ENCODE measurements around the gene CPN2. TPM values are rescaled to one million over a fixed set of nuclear protein-coding genes. Genes with fewer than 3 reads are reported as not detected.

The CPN2 gene
- total and polyA plus RNA-seq, 2 of the 13 experiments (the other 11 are each of a cell fraction or from before 2014, with no cell fraction given), result 26.7 to 27.7 TPM

- ChIA-PET POLR2A (no interaction called here), CTCF (ENCODE audit: low intra/inter-chr PET ratio, low total read pairs) (no interaction called here)
- no peak for FAIRE-seq
- TF ChIP-seq ZFAT (CRISPR knock-in tag; conservative IDR thresholded peaks at IDR 0.05) (no peak), ZNF414 (CRISPR knock-in tag; IDR thresholded peaks at IDR 0.05) (no peak), ZNF619 (CRISPR knock-in tag; IDR thresholded peaks at IDR 0.05) (no peak)
- TF ChIP-seq, protein P1, sequence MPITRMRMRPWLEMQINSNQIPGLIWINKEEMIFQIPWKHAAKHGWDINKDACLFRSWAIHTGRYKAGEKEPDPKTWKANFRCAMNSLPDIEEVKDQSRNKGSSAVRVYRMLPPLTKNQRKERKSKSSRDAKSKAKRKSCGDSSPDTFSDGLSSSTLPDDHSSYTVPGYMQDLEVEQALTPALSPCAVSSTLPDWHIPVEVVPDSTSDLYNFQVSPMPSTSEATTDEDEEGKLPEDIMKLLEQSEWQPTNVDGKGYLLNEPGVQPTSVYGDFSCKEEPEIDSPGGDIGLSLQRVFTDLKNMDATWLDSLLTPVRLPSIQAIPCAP (CRISPR knock-in tag; IDR thresholded peaks at IDR 0.05; ENCODE audit: low read depth), result no peak
- 76% methylated on average over 10 of the region's 10 CpGs for WGBS (ENCODE audit: low lambda C conversion rate)
- H3K27ac ChIP-seq (ENCODE audit: extremely low read length, insufficient read depth, low read length), result no peak overlapping the region
- H2AFZ ChIP-seq (ENCODE audit: low read length), result no peak overlapping the region
- no peaks in the 10 kb centered on the region for H4K20me1 ChIP-seq (ENCODE audit: insufficient read depth, low read length)
- DNase-seq (ENCODE audit: low spot score), result no peak
- in situ Hi-C loops (cut with HindIII; ENCODE audit: extremely low pct_ligation_motif_present, low pct_unique_long_range_greater_than_20kb) (no loop called here), intact Hi-C loops (cut with micrococcal nuclease; ENCODE audit: unreplicated experiment) (no loop called here)
- H3K4me3 ChIP-seq (replicated peaks in 1 of 3; ENCODE audit: insufficient read depth in 1 of 3, low read depth in 2 of 3, low read length in 3 of 3), result no peak overlapping the region
- H3K36me3 ChIP-seq (replicated peaks in 1 of 2; ENCODE audit: control insufficient read depth in 1 of 2, insufficient read depth in 2 of 2, low read length in 2 of 2), result no peaks in the 10 kb centered on the region
- H3K9ac ChIP-seq (ENCODE audit: insufficient read depth, low read depth, low read length), result no peak overlapping the region
- no peak for ATAC-seq
- H3K27me3 ChIP-seq (ENCODE audit: control insufficient read depth in 1 of 2, insufficient read depth in 2 of 2, low read length in 2 of 2), result peaks cover 4 to 56% of the 10 kb centered on the region in 2 experiments
- no TSS peak for BruUV-seq (replicated peaks)
- H3K4me2 ChIP-seq (ENCODE audit: low read depth, low read length), result no peak overlapping the region
- peaks cover under 1% of the 10 kb centered on the region; the same call in 1 of the 2 replicates for H3K4me1 ChIP-seq (ENCODE audit: insufficient read depth, low read length)
- H3K79me2 ChIP-seq (ENCODE audit: insufficient read depth, low read length), result no peaks in the 10 kb centered on the region
- no peaks in the 10 kb centered on the region for H3K9me3 ChIP-seq (ENCODE audit: low read length)
Observed at GRCh38 chr3:194374935-194375334, 23.8 kb upstream of the CPN2 start.

DNA sequence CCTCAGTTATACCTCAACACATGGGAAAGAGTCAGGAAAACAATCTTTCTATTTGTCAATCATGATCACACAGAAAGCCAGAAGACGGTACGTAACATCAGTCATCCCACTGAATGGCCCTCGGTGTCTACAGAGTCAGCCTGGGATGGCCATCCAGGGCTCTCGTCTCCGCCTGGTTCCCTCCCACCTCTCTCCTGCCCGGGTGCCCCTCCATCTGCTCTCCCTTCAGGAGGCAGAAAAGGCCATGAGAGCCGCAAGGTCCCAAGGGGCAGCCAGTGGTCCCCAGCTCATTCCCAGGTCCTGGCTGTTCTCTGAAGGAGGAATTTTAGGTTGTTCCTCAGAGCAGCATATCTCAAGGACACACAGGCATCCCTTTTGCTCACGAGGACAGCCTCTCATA, 22.8 kb upstream of the CPN2 start:
- H2AFZ ChIP-seq (ENCODE audit: low read length), result no peak overlapping the region
- H3K79me2 ChIP-seq (ENCODE audit: insufficient read depth, low read length), result no peaks in the 10 kb centered on the region
- no peak overlapping the region for H3K9ac ChIP-seq (ENCODE audit: insufficient read depth, low read depth, low read length)
- no peaks in the 10 kb centered on the region for H4K20me1 ChIP-seq (ENCODE audit: insufficient read depth, low read length)
- no peak for FAIRE-seq
- ChIA-PET POLR2A (no interaction called here), CTCF (ENCODE audit: low intra/inter-chr PET ratio, low total read pairs) (no interaction called here)
- in situ Hi-C loops (cut with HindIII; ENCODE audit: extremely low pct_ligation_motif_present, low pct_unique_long_range_greater_than_20kb) (no loop called here), intact Hi-C loops (cut with micrococcal nuclease; ENCODE audit: unreplicated experiment) (no loop called here)
- peaks cover 7 to 57% of the 10 kb centered on the region in 2 experiments for H3K27me3 ChIP-seq (ENCODE audit: control insufficient read depth in 1 of 2, insufficient read depth in 2 of 2, low read length in 2 of 2)
- H3K36me3 ChIP-seq (replicated peaks in 1 of 2; ENCODE audit: control insufficient read depth in 1 of 2, insufficient read depth in 2 of 2, low read length in 2 of 2), result no peaks in the 10 kb centered on the region
- WGBS (ENCODE audit: low lambda C conversion rate), result 17% methylated on average over 3 of the region's 8 CpGs
- no peaks in the 10 kb centered on the region for H3K9me3 ChIP-seq (ENCODE audit: low read length)
- no peak overlapping the region for H3K27ac ChIP-seq (ENCODE audit: extremely low read length, insufficient read depth, low read length)
- no TSS peak for BruUV-seq (replicated peaks)
- no peak for ATAC-seq
- no peak overlapping the region for H3K4me3 ChIP-seq (replicated peaks in 1 of 3; ENCODE audit: insufficient read depth in 1 of 3, low read depth in 2 of 3, low read length in 3 of 3)
- TF ChIP-seq NFRKB (IDR thresholded peaks at IDR 0.05), result no peak
- TF ChIP-seq MTA1 (CRISPR knock-in tag; IDR thresholded peaks at IDR 0.05; ENCODE audit: borderline replicate concordance), result no peak
- TF ChIP-seq ZC3H4 (CRISPR knock-in tag; IDR thresholded peaks at IDR 0.05; ENCODE audit: borderline replicate concordance), result no peak
- TF ChIP-seq ZNF263 (CRISPR knock-in tag; IDR thresholded peaks at IDR 0.05), result no peak
- TF ChIP-seq JARID2 (CRISPR knock-in tag; IDR thresholded peaks at IDR 0.05; ENCODE audit: insufficient replicate concordance), result no peak
- TF ChIP-seq, protein P2, sequence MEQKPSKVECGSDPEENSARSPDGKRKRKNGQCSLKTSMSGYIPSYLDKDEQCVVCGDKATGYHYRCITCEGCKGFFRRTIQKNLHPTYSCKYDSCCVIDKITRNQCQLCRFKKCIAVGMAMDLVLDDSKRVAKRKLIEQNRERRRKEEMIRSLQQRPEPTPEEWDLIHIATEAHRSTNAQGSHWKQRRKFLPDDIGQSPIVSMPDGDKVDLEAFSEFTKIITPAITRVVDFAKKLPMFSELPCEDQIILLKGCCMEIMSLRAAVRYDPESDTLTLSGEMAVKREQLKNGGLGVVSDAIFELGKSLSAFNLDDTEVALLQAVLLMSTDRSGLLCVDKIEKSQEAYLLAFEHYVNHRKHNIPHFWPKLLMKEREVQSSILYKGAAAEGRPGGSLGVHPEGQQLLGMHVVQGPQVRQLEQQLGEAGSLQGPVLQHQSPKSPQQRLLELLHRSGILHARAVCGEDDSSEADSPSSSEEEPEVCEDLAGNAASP (CRISPR knock-in tag; IDR thresholded peaks at IDR 0.05; ENCODE audit: borderline replicate concordance), result no peak
- no peak for TF ChIP-seq ZNF382 (CRISPR knock-in tag; IDR thresholded peaks at IDR 0.05; ENCODE audit: borderline replicate concordance)
- TF ChIP-seq NONO (IDR thresholded peaks at IDR 0.05), result no peak
- TF ChIP-seq NONO (CRISPR knock-in tag; conservative IDR thresholded peaks at IDR 0.05), result no peak
- no peak for TF ChIP-seq SRF (IDR thresholded peaks at IDR 0.05; ENCODE audit: low read depth, low read length)
- H3K4me2 ChIP-seq (ENCODE audit: low read depth, low read length), result no peak overlapping the region
- peaks cover 10% of the 10 kb centered on the region for H3K4me1 ChIP-seq (ENCODE audit: insufficient read depth, low read length)
- no peak for DNase-seq (ENCODE audit: low spot score)
